Stimulated activated CD4-positive, alpha-beta T cell treated with anti-CD3 and anti-CD28 coated beads, TNF-alpha, amount 100 ng/mL, for 1 hour (primary cell): ENCODE data around the gene CHST3.
"Not testable (repeated sequence)": the region's sequence is repeated elsewhere in the genome, so short reads cannot be mapped to it uniquely, and the experiment has no call there.

Experiments
- DNase-seq, 3 donors: peaks; one replicate each; pipeline ENCODE4 v3.0.0-alpha.2; 2020; ENCODE audit warnings: low read depth in 3 of 3, low spot score in 1 of 3

Gene CHST3

GRCh38 chr10:71972746-71973695 lies 8.8 kb downstream of the CHST3 start:
- no peak for DNase-seq

GRCh38 chr10:71973777-71974488 lies 9.7 kb downstream of the CHST3 start:
- DNase-seq, result no peak

DNA sequence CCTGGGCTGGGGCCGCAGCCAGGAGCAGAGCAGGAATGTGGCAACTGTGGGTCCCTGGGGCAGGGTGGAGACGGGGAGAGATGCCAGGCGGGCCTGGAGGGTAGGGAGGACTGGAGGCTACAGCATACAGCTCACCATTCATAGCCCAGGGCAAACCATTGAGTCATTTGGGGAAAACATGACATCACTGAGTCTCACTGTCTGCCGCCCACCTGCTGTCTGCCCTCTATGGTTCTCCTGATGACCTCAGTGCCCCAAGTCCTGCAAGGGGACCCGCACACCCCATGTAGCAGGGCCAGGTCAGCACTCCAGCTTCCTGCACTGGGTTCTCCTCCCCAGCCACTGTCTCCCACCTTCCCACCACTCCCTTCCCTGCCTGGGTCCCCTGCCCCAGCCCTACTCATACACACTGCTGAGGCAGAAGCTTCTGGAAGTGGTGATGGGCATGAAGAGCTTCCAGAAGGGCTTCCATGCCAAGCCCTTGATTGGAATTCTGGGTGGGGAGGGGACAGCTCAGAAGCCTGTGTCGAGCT lies 10.4 kb downstream of the CHST3 start:
- peak in 1 of 3 donors; percentile 9 for DNase-seq

- no peak for DNase-seq
Observed at GRCh38 chr10:71975087-71975870, 11.1 kb downstream of the CHST3 start.

- no peak for DNase-seq
Observed at GRCh38 chr10:71975871-71976725, 11.9 kb downstream of the CHST3 start.

GRCh38 chr10:71977614-71977903 lies 13.4 kb downstream of the CHST3 start:
- DNase-seq, result not testable (repeated sequence)

GRCh38 chr10:71978476-71978875 lies 14.3 kb downstream of the CHST3 start:
- no peak for DNase-seq

DNA sequence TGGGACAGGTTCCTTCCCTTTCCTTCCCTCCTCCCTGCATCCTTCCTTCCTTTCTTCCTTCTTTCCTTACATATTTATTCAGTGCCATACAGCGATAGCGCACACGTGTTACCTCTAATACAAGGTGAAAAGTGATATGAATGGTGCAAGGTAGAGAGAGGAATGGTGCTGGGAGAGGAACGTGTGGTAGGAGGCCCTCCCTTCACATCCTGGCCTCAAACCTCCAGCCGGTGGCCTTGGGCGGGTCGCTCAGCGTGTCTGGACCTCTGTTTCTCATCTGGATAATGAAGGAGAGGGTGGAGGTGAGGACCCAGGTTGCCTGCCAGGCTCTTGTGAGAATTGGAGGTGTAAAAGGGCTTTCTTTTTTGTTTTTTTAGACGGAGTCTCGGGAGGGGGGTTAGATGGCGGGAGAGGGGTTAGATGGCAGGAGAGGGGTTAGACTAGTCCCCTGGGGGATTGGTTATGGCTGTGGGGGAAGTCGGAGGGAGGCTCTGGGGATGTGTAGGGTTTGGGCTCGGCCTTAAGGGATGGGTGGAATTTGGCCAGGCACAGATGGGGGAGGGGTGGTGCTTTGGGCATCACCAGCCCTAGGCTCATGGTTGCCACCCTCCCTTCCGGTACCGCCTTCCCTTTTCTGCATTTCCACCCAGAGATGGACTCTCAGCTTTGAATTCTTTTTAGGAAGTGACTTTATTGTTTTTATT lies 14.9 kb downstream of the CHST3 start:
- DNase-seq, result no peak

DNA sequence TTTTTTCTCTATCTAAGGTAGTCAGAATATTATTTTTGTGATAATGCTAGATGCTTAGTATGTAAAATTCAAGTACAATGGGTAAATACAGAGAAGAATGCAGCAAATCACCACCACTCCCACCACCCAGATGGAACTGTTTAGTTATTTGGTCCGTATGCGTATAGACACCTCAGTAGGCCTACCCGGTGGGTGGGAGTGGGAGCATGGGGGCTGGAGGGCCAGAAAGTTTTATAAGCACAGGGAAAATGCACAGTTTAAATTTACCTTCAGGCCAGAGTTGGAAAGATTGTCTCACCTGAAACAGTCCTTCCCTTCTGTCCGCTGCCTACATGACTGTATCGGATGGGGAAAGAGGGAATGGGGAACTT lies 15.5 kb downstream of the CHST3 start:
- DNase-seq, result no peak

GRCh38 chr10:71980181-71981014 lies 16.2 kb downstream of the CHST3 start:
- DNase-seq, result no peak

DNA sequence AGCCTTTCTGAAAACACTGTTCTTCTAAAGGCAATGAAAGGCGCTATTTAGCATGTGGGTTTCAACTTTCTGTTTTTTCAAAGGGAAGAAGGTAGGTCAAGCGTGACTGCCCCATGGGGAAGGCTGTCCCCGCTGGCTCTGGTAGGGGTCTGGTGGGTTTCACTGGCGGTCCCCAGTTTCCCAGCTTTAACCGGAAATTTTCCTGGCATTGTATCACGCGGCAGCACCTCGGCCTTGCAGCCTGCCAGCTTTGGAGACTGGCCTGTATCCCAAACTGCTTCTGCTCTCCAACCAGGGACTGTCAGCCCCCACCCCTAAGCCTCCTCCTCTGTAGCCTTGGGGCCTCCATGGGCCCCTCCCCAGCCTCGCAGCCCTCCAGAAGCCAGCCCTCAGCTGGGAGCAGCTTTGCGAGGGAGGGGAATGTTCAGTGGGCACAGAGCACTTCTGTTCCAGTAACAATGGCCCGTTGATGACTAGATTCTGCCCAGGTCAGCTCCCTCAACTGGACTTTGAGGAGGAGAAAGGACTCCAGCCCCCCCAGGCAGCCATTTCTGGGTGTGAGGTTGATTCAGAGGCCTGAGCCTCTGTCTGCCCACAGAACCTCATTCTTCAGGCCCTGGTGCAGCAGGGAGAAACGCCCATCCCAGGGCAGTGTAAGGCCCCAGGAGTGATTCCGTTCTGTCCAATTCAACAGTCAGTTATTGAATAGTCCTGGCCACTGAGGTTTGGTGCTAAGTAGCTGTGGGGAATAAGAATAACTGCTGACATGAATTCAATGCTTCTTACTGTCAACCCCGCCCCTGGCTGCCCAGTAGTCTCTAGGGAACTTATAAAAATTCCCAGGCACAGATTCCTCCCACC lies 17.1 kb downstream of the CHST3 start:
- DNase-seq, result no peak

DNA sequence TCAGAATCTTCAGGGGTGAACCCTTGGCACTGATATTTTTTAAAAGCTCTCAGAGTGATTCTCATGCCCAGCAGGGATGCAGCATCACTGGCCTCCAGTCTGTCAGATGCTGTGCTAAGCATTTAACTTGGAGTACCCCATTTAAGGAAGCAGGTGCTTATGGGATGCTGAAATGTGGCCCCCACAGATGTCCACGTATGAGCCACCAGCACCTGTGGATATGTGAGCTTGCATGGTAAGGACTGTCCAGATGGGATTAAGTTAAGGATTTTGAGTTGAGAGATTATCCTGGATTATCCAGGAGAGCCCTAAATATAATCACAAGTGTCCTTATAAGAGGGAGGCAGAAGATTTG lies 17.7 kb downstream of the CHST3 start:
- no peak for DNase-seq

DNA sequence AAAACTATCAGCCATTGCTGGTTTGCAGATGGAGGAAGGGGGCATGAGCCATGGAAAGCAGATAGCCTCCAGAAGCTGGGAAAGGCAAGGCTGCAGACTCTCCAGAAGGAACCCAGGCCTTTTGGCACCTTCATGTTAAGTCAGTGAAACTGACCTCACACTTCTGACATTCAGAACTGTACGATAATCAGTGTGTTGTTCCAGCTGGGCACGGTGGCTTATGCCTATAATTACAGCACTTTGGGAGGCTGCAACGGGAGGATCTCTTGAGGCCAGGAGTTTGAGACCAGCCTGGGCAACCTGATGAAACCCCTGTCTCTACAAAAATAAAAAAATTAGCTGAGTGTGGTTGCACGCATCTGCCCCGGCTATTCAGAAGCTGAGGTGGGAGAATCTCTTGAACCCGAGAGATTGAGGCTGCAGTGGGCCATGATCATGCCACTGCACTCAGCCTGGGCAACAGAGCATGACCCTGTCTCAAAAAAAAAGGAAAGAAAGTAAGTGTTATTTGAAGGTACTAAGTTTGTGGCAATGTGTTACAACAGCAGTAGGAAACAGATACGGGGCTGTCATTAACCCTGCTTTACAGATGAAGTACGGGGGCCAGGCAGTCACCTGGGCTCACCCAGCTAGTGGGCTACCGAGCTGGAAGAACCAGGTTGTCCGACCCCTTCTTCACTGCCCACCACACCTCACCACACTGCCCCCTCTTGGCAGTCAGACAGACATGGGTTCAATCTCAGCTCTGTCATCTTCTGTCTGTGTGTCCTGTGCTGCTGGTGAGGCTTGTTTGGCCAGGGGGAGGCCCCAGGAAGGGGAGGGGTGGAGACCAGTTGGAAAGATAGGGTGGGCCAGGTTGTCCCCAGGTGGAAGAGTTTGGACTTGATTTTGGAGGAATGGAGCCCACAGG lies 18.3 kb downstream of the CHST3 start:
- no peak for DNase-seq

- DNase-seq, result no peak
Observed at GRCh38 chr10:71984126-71984808, 20.1 kb downstream of the CHST3 start.

- DNase-seq, result no peak
Observed at GRCh38 chr10:71984809-71985388, 20.7 kb downstream of the CHST3 start.

DNA sequence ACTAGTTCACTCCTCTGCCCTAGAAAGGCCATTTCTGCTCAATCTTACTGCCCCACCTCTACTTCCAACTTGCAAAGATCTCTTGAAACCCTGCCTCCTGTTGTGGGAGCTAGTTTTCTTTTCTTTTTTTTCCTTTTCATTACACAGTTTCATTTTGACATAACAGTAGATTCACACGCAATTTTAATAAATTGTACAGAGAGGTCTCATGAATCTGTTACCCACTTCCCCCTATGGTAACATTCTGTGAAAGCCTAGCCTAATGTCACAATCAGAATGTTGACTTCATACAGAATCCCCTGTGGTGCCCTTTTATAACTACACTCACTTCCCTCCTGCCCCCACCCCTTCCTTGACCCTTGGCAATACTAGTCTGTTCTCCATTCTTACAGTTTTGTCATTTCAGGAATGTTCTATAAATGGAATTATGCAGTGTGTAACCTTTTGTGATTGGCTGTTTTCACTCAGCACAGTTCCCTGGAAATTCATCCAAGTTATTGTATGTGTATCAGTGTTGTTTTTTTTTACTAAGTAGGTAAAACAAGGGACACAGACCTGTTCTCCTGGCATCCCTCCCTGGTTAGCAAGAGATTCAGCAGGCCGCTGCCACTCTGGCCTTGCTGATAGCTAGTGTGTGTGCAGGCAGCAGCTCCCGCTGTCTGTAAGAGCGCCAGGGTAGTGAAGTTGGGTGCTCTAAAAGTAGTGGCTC lies 21.5 kb downstream of the CHST3 start:
- DNase-seq, result no peak
